GM12878 (cell line): ENCODE data around the gene NR1D2. TPM values are rescaled to one million over a fixed set of nuclear protein-coding genes. Genes with fewer than 3 reads are reported as not detected.
A peak's percentile ranks its signal among the peaks of the same experiment; 100 is the strongest.
"Not testable (repeated sequence)": the region's sequence is repeated elsewhere in the genome, so short reads cannot be mapped to it uniquely, and the experiment has no call there.

ENCODE experiments used
- ATAC-seq: fragments of 200-7000 bp; cut with Tn5 transposase; 3 replicates; pipeline ENCODE4 v1.9.1; 2020; ENCODE audit warnings: mild to moderate bottlenecking, moderate library complexity
- BruUV-seq: library from RNA; stranded (reverse); fragments of 400-500 nt; replicated peaks from 2 replicates; lab custom pipeline; 2021; lab: Mats Ljungman, UMichigan
- CTCF ChIA-PET: fragments of 300-600 bp; sonication (Branson Sonifier 250); formaldehyde crosslinking; extraction: SDS; loops from one replicate; lab custom pipeline; 2021; ENCODE audit warnings: inconsistent platforms; lab: Yijun Ruan, JAX
- POLR2A ChIA-PET: fragments of 350-600 bp; formaldehyde crosslinking; extraction: SDS; loops from one replicate; lab custom pipeline; 2021; ENCODE audit warnings: inconsistent platforms; lab: Charles Lee
- RAD21 ChIA-PET: fragments of 300-600 bp; sonication (Branson Sonifier 250); formaldehyde crosslinking; loops from one replicate; lab custom pipeline; 2023; ENCODE audit warnings: antibody characterized with exemption; ENCODE audit not compliant: unreplicated experiment; lab: Charles Lee
- SMC1A ChIA-PET: fragments of 300-600 bp; sonication (Branson Sonifier 250); formaldehyde crosslinking; loops from one replicate; lab custom pipeline; 2023; ENCODE audit not compliant: unreplicated experiment, uncharacterized antibody; lab: Charles Lee
- DNase-seq: peaks from one replicate; pipeline ENCODE4 v3.0.0-alpha.2; 2011; ENCODE audit warnings: low read depth, low spot score
- FAIRE-seq: peaks from 3 replicates; lab custom pipeline; 2011; peaks lifted over from hg19 to GRCh38; lab: Jason Lieb, UNC
- H2AFZ ChIP-seq: 2 replicates; pipeline ENCODE4 v1.6.0; 2011; ENCODE audit warnings: low read depth, low read length, control low read depth; ENCODE audit not compliant: control insufficient read depth
- H3K27ac ChIP-seq: 2 replicates; pipeline ENCODE4 v1.5.1; 2011; ENCODE audit warnings: control low read depth; ENCODE audit not compliant: control insufficient read depth, insufficient read depth
- H3K27me3 ChIP-seq, 2 experiments: replicated peaks in 1 of 2; 2 replicates each; pipeline versions ENCODE4 v1.6.0 to v1.6.1; 2011; ENCODE audit warnings: low read length in 1 of 2; ENCODE audit not compliant: control insufficient read depth in 2 of 2, insufficient read depth in 2 of 2
- H3K36me3 ChIP-seq, 2 experiments: 2 replicates each; pipeline ENCODE4 v1.5.1; 2011; ENCODE audit warnings: low read length in 1 of 2; ENCODE audit not compliant: control insufficient read depth in 2 of 2, insufficient read depth in 2 of 2
- H3K4me1 ChIP-seq: 2 replicates; pipeline ENCODE4 v1.6.1; 2011; ENCODE audit warnings: mild to moderate bottlenecking, low read length, moderate library complexity, mixed read lengths; ENCODE audit not compliant: control insufficient read depth, insufficient read depth
- H3K4me2 ChIP-seq: 2 replicates; pipeline ENCODE4 v1.6.0; 2011; ENCODE audit warnings: control low read depth; ENCODE audit not compliant: control insufficient read depth, insufficient read depth
- H3K4me3 ChIP-seq: fragments of 200-600 bp; sonication (generic); 2 replicates; pipeline ENCODE4 v1.5.1; 2016
- H3K79me2 ChIP-seq: 2 replicates; pipeline ENCODE4 v1.6.0; 2011; ENCODE audit warnings: low read length; ENCODE audit not compliant: control insufficient read depth, insufficient read depth
- H3K9ac ChIP-seq: 2 replicates; pipeline ENCODE4 v1.8.0; 2011; ENCODE audit warnings: low read length, control low read depth, mixed read lengths; ENCODE audit not compliant: control insufficient read depth, insufficient read depth
- H3K9me3 ChIP-seq: replicated peaks from 3 replicates; pipeline ENCODE4 v1.5.1; 2011; ENCODE audit warnings: mild to moderate bottlenecking, low read length; ENCODE audit not compliant: control insufficient read depth, insufficient read depth
- H4K20me1 ChIP-seq: 2 replicates; pipeline ENCODE4 v1.6.0; 2011; ENCODE audit not compliant: control insufficient read depth, insufficient read depth
- CHD1 ChIP-seq: IDR thresholded peaks from 2 replicates; pipeline ENCODE4 v1.6.1; 2012; ENCODE audit warnings: low read depth, low read length, improper control_type of control experiment
- CHD2 ChIP-seq: IDR thresholded peaks from 2 replicates; pipeline ENCODE4 v1.6.1; 2011; ENCODE audit warnings: low read depth, low read length, improper control_type of control experiment, borderline replicate concordance
- CREB1 ChIP-seq: IDR thresholded peaks from 2 replicates; pipeline ENCODE4 v1.6.1; 2012; ENCODE audit warnings: low read depth, mild to moderate bottlenecking, inconsistent platforms
- HCFC1 ChIP-seq: fragments of 150-350 bp; IDR thresholded peaks from 2 replicates; pipeline ENCODE4 v1.6.1; 2014; ENCODE audit warnings: low read length
- MTA3 ChIP-seq: IDR thresholded peaks from 2 replicates; pipeline ENCODE4 v1.6.1; 2012; ENCODE audit warnings: low read length, inconsistent platforms, borderline replicate concordance
- PAX5 ChIP-seq: IDR thresholded peaks from 2 replicates; pipeline ENCODE4 v1.6.1; 2011; ENCODE audit warnings: low read depth, low read length, borderline replicate concordance
- WGBS: methylation state at CpG from one replicate; pipeline ENCODE4 v1.1.6; 2016; ENCODE audit warnings: low lambda C conversion rate; ENCODE audit not compliant: insufficient replicate concordance, insufficient coverage; ENCODE audit errors: missing lambda C conversion rate; 5-methylcytosine and 5-hydroxymethylcytosine counted together
- in situ Hi-C: fragments of 300-500 bp; cut with MboI; formaldehyde crosslinking; loops from 9 replicates; pipeline ENCODE4 v1.14.3; 2018; ENCODE audit warnings: mixed read lengths
- intact Hi-C: fragments of 100-400 bp; cut with micrococcal nuclease; formaldehyde crosslinking; loops from one replicate; pipeline ENCODE4 v1.14.2; 2022; ENCODE audit not compliant: unreplicated experiment
- polyA plus RNA-seq, 11 experiments: library from polyadenylated mRNA; depleted of rRNA in 4 of 11; unstranded in 6 of 11; stranded (reverse) in 5 of 11; fragments of >200 nt; fragmentation: Nextera tagmentation in 4 of 11; fragmentation: Illumina TruSeq in 1 of 11; extraction: Ambion mirVana in 4 of 11; extraction: Trizol in 1 of 11; gene quantifications; 1 replicate in 1 of 11; 2 replicates in 10 of 11; pipeline versions ENCODE4 v1.2.1 to v1.2.3, GENCODE V29; 2011 to 2016; ENCODE audit warnings: inconsistent platforms in 2 of 11, missing spikeins in 2 of 11, low read depth in 1 of 11
- total RNA-seq, 4 experiments: library from RNA; depleted of rRNA in 3 of 4; stranded (reverse); fragments of >200 nt in 3 of 4; fragmentation: Illumina TruSeq in 1 of 4; extraction: Trizol in 1 of 4; gene quantifications; 2 replicates each; pipeline versions ENCODE4 v1.2.1 to v1.2.3, GENCODE V29; 2013 to 2021

The NR1D2 gene
- total and polyA plus RNA-seq, 10 of the 15 experiments (the other 5 are each of a cell fraction or from before 2014, with no cell fraction given) = 0.67 to 5.3 (median 2.6) TPM

GRCh38 chr3:23917679-23918303 lies 27.3 kb upstream of the NR1D2 start:
- FAIRE-seq, BruUV-seq, H2AFZ ChIP-seq, DNase-seq, ATAC-seq, H3K27me3 ChIP-seq, H4K20me1 ChIP-seq, H3K4me1 ChIP-seq, in situ Hi-C loops, H3K9me3 ChIP-seq: not testable (repeated sequence)
- ChIA-PET CTCF (interaction anchor here (1.2 to 3.0 kb wide), 8 partner anchors 9 to 86 kb away, joined by 3 to 19 read pairs (median 5); no protein-coding TSS in a partner anchor), POLR2A (interaction anchor here (0.9 to 2.6 kb wide), 12 partner anchors 8 to 110 kb away, joined by 3 to 17 read pairs (median 4); no protein-coding TSS in a partner anchor), SMC1A (interaction anchor here (0.9 to 4.1 kb wide), 20 partner anchors 12 to 255 kb away, joined by 3 to 18 read pairs (median 4); no protein-coding TSS in a partner anchor), RAD21 (interaction anchor here (1.1 to 3.1 kb wide), 9 partner anchors 26 to 89 kb away, joined by 3 to 18 read pairs (median 4); no protein-coding TSS in a partner anchor)
- peak overlapping the region; percentile 90 for H3K4me2 ChIP-seq
- peak overlapping the region; percentile 100 for H3K4me3 ChIP-seq
- intact Hi-C loops = loop anchor here (1.0 kb wide), 2 partner anchors 29 to 105 kb away; no protein-coding TSS in a partner anchor
- H3K79me2 ChIP-seq = peaks cover 61% of the 10 kb centered on the region
- under 1% methylated on average over 18 of the region's 21 CpGs for WGBS
- peak overlapping the region; percentile 95 for H3K27ac ChIP-seq
- 0 out of 2 replicates have a peak, but pooled peaks have one; percentile 49 for TF ChIP-seq MTA3
- TF ChIP-seq PAX5 = peak; percentile 46; the same call in 1 of the 2 replicates
- TF ChIP-seq CHD1 = 0 out of 2 replicates have a peak, but pooled peaks have one; percentile 45
- TF ChIP-seq CHD2 = peak; percentile 76; the same call in 1 of the 2 replicates
- 0 out of 2 replicates have a peak, but pooled peaks have one; percentile 7 for TF ChIP-seq CREB1
- TF ChIP-seq HCFC1 = peak; percentile 29; the same call in 1 of the 2 replicates
- H3K9ac ChIP-seq = peak overlapping the region; percentile 98
- H3K36me3 ChIP-seq = peaks cover 0 to 28% of the 10 kb centered on the region in 2 experiments; a peak in 2 of 4 replicates
